DND-41 (cell line): Measurements from ENCODE around the gene RSPRY1.

Source experiments
- CTCF ChIP-seq: IDR thresholded peaks from 2 replicates; pipeline ENCODE4 v1.5.1; 2012; ENCODE audit warnings: borderline replicate concordance, low read length, moderate library complexity, mild to moderate bottlenecking; ENCODE audit not compliant: poor library complexity, severe bottlenecking; ENCODE audit errors: extremely low read depth
- EZH2 ChIP-seq: IDR thresholded peaks from 3 replicates; pipeline ENCODE4 v1.6.1; 2012; ENCODE audit warnings: borderline replicate concordance, low read depth, mild to moderate bottlenecking, moderate library complexity, low read length, inconsistent platforms; ENCODE audit not compliant: severe bottlenecking

- TF ChIP-seq CTCF (no peak), EZH2 (no peak)
Measured at GRCh38 chr16:57255686-57256415, 69.7 kb downstream of the RSPRY1 start.
